ENCODE data around the gene PABPN1. TPM values are rescaled to one million over a fixed set of nuclear protein-coding genes. Genes with fewer than 3 reads are reported as not detected.

Gene PABPN1
- total and polyA plus RNA-seq, 2 of the 13 experiments (the other 11 are each of a cell fraction or from before 2014, with no cell fraction given) = 233 to 524 TPM

DNA sequence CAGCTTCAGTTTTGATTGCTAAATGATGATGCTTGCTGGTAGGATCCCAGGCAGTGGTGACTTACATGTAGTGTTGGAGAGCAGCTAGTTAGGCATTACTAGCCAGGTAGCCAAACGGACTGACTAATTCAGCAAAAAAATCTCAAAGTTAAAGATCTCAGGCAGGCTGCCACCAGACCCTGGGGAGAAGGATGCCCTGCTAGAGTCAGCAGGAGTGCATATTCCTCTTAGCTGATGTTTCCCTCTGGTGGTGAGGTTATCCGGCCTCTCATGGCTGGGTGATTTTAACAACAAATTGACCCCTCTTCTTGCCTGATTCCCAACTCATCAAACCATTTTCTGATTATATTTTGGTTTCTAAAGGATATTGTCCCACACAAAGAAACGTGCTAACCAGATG is 40.9 kb downstream of the PABPN1 start:
- ChIA-PET POLR2A (interaction anchor here (1.1 kb wide), 1 partner anchor 55 kb away, joined by 3 read pairs; the partner anchor contains the start of gene BCL2L2), CTCF (ENCODE audit: low intra/inter-chr PET ratio, low total read pairs) (interaction anchor here (1.9 kb wide), 1 partner anchor 34 kb away, joined by 8 read pairs; no protein-coding TSS in a partner anchor)
- peaks cover 30% of the 10 kb centered on the region for H3K4me1 ChIP-seq (ENCODE audit: insufficient read depth, low read length)
- no peak overlapping the region for H3K4me2 ChIP-seq (ENCODE audit: low read depth, low read length)
- ATAC-seq (no peak), DNase-seq (ENCODE audit: low spot score) (peak; percentile 36), FAIRE-seq (peak; percentile 18)
- BruUV-seq (replicated peaks) = no TSS peak
- TF ChIP-seq ZNF691 (CRISPR knock-in tag; IDR thresholded peaks at IDR 0.05; ENCODE audit: borderline replicate concordance, low read depth) (no peak), ZNF557 (CRISPR knock-in tag; IDR thresholded peaks at IDR 0.05) (no peak), ZNF138 (CRISPR knock-in tag; IDR thresholded peaks at IDR 0.05; ENCODE audit: low read depth) (no peak), TRIM24 (CRISPR knock-in tag; IDR thresholded peaks at IDR 0.05) (no peak), CTCF (CRISPR knock-in tag; IDR thresholded peaks at IDR 0.05) (peak; percentile 44; the same call in 1 of the 2 replicates), ZBTB33 (CRISPR knock-in tag; IDR thresholded peaks at IDR 0.05) (no peak), ETV6 (CRISPR knock-in tag; conservative IDR thresholded peaks at IDR 0.05) (no peak), GTF2F1 (IDR thresholded peaks at IDR 0.05; ENCODE audit: low read length) (no peak), STAG1 (CRISPR knock-in tag; IDR thresholded peaks at IDR 0.05) (peak; percentile 53)
- H3K9ac ChIP-seq (ENCODE audit: insufficient read depth, low read depth, low read length) = no peak overlapping the region
- no peaks in the 10 kb centered on the region for H4K20me1 ChIP-seq (ENCODE audit: insufficient read depth, low read length)
- H3K9me3 ChIP-seq (ENCODE audit: low read length) = no peaks in the 10 kb centered on the region
- H3K27ac ChIP-seq (ENCODE audit: extremely low read length, insufficient read depth, low read length) = no peak overlapping the region
- H3K79me2 ChIP-seq (ENCODE audit: insufficient read depth, low read length) = no peaks in the 10 kb centered on the region
- intact Hi-C loops (cut with micrococcal nuclease; ENCODE audit: unreplicated experiment) = no loop called here
- 3% methylated on average over 3 of the region's 3 CpGs for WGBS (ENCODE audit: low lambda C conversion rate)
- H3K27me3 ChIP-seq (ENCODE audit: control insufficient read depth in 1 of 2, insufficient read depth in 2 of 2, low read length in 2 of 2) = peaks cover 52 to 91% of the 10 kb centered on the region in 2 experiments
- H3K4me3 ChIP-seq (replicated peaks in 1 of 3; ENCODE audit: insufficient read depth in 1 of 3, low read depth in 2 of 3, low read length in 3 of 3) = no peak overlapping the region
- H2AFZ ChIP-seq (ENCODE audit: low read length) = no peak overlapping the region
- no peaks in the 10 kb centered on the region for H3K36me3 ChIP-seq (replicated peaks in 1 of 2; ENCODE audit: control insufficient read depth in 1 of 2, insufficient read depth in 2 of 2, low read length in 2 of 2)
- in situ Hi-C loops (cut with HindIII; ENCODE audit: extremely low pct_ligation_motif_present, low pct_unique_long_range_greater_than_20kb) = no loop called here
